ENCODE results near the gene CCNJ.

The CCNJ gene

GRCh38 chr10:96056787-96057186, 13.4 kb downstream of the CCNJ start:
- no peak overlapping the region for H3K4me2 ChIP-seq (ENCODE audit: low read length)
- H3K36me3 ChIP-seq (replicated peaks; ENCODE audit: low read depth, low read length): peaks cover 26% of the 10 kb centered on the region
- no peaks in the 10 kb centered on the region for H3K9me3 ChIP-seq (ENCODE audit: insufficient read depth, low read length)
- peaks cover 19% of the 10 kb centered on the region for H3K79me2 ChIP-seq (ENCODE audit: low read length)
- no peak overlapping the region for H3K9ac ChIP-seq (ENCODE audit: low read length)
- TF ChIP-seq CTCF (IDR thresholded peaks at IDR 0.05; ENCODE audit: low read depth, low read length): no peak
- no peak for TF ChIP-seq EZH2phosphoT487 (IDR thresholded peaks at IDR 0.05; ENCODE audit: low read depth)
- H3K4me3 ChIP-seq (ENCODE audit: low read length): no peak overlapping the region
- no peaks in the 10 kb centered on the region for H3K27me3 ChIP-seq (ENCODE audit: low read depth, low read length)
- no peak overlapping the region for H2AFZ ChIP-seq (ENCODE audit: low read depth, low read length)
- no peaks in the 10 kb centered on the region for H3K4me1 ChIP-seq (ENCODE audit: low read length)
- H3K27ac ChIP-seq (ENCODE audit: low read length): no peak overlapping the region
- H4K20me1 ChIP-seq (ENCODE audit: insufficient read depth, low read length): 0 out of 2 replicates have a peak, but pooled peaks cover 2% of the 10 kb centered on the region

GRCh38 chr10:96061232-96061631, 17.8 kb downstream of the CCNJ start:
- peaks cover 19% of the 10 kb centered on the region for H3K36me3 ChIP-seq (replicated peaks; ENCODE audit: low read depth, low read length)
- no peak for TF ChIP-seq EZH2phosphoT487 (IDR thresholded peaks at IDR 0.05; ENCODE audit: low read depth)
- no peak for TF ChIP-seq CTCF (IDR thresholded peaks at IDR 0.05; ENCODE audit: low read depth, low read length)

GRCh38 chr10:96072674-96073073, 29.3 kb downstream of the CCNJ start:
- Histone ChIP-seq H3K79me2 (ENCODE audit: low read length) (no peaks in the 10 kb centered on the region), H3K27me3 (ENCODE audit: low read depth, low read length) (no peaks in the 10 kb centered on the region), H3K9ac (ENCODE audit: low read length) (no peak overlapping the region), H2AFZ (ENCODE audit: low read depth, low read length) (no peak overlapping the region), H4K20me1 (ENCODE audit: insufficient read depth, low read length) (no peaks in the 10 kb centered on the region), H3K4me3 (ENCODE audit: low read length) (no peak overlapping the region), H3K9me3 (ENCODE audit: insufficient read depth, low read length) (no peaks in the 10 kb centered on the region), H3K36me3 (replicated peaks; ENCODE audit: low read depth, low read length) (no peaks in the 10 kb centered on the region), H3K4me2 (ENCODE audit: low read length) (no peak overlapping the region), H3K4me1 (ENCODE audit: low read length) (no peaks in the 10 kb centered on the region), H3K27ac (ENCODE audit: low read length) (no peak overlapping the region)
- TF ChIP-seq EZH2phosphoT487 (IDR thresholded peaks at IDR 0.05; ENCODE audit: low read depth) (no peak), CTCF (IDR thresholded peaks at IDR 0.05; ENCODE audit: low read depth, low read length) (no peak)

More at GRCh38 chr10:96061232-96061631, 17.8 kb downstream of the CCNJ start:
- Histone ChIP-seq H3K9me3 (ENCODE audit: insufficient read depth, low read length) (no peaks in the 10 kb centered on the region), H3K9ac (ENCODE audit: low read length) (no peak overlapping the region), H3K27ac (ENCODE audit: low read length) (no peak overlapping the region), H3K4me1 (ENCODE audit: low read length) (no peaks in the 10 kb centered on the region), H3K27me3 (ENCODE audit: low read depth, low read length) (no peaks in the 10 kb centered on the region), H2AFZ (ENCODE audit: low read depth, low read length) (no peak overlapping the region), H3K4me2 (ENCODE audit: low read length) (no peak overlapping the region), H3K79me2 (ENCODE audit: low read length) (no peaks in the 10 kb centered on the region), H3K4me3 (ENCODE audit: low read length) (no peak overlapping the region), H4K20me1 (ENCODE audit: insufficient read depth, low read length) (no peaks in the 10 kb centered on the region)

GRCh38 chr10:96073722-96074121, 30.3 kb downstream of the CCNJ start:
- Histone ChIP-seq H3K4me3 (ENCODE audit: low read length) (no peak overlapping the region), H3K27ac (ENCODE audit: low read length) (no peak overlapping the region), H3K9me3 (ENCODE audit: insufficient read depth, low read length) (no peaks in the 10 kb centered on the region), H4K20me1 (ENCODE audit: insufficient read depth, low read length) (no peaks in the 10 kb centered on the region), H3K27me3 (ENCODE audit: low read depth, low read length) (no peaks in the 10 kb centered on the region), H3K9ac (ENCODE audit: low read length) (no peak overlapping the region), H3K36me3 (replicated peaks; ENCODE audit: low read depth, low read length) (no peaks in the 10 kb centered on the region), H3K4me1 (ENCODE audit: low read length) (no peaks in the 10 kb centered on the region), H3K4me2 (ENCODE audit: low read length) (no peak overlapping the region), H2AFZ (ENCODE audit: low read depth, low read length) (no peak overlapping the region), H3K79me2 (ENCODE audit: low read length) (no peaks in the 10 kb centered on the region)
- no peak for TF ChIP-seq EZH2phosphoT487 (IDR thresholded peaks at IDR 0.05; ENCODE audit: low read depth)
- TF ChIP-seq CTCF (IDR thresholded peaks at IDR 0.05; ENCODE audit: low read depth, low read length): no peak

All from OCI-LY3 (cell line).